HepG2 (cell line): ENCODE measurements around the gene C1orf116. TPM values are rescaled to one million over a fixed set of nuclear protein-coding genes. Genes with fewer than 3 reads are reported as not detected.
A peak's percentile ranks its signal among the peaks of the same experiment; 100 is the strongest.

Source experiments
- ARNT ChIP-seq: fragments of 450-650 bp; IDR thresholded peaks from 2 replicates; pipeline ENCODE4 v1.6.1; 2017
- ARNTL ChIP-seq: sonication (generic); formaldehyde crosslinking; IDR thresholded peaks from 2 replicates; pipeline ENCODE4 v1.4.0; 2020; ENCODE audit warnings: mild to moderate bottlenecking, missing genetic modification reagents
- ATF3 ChIP-seq: sonication (generic); formaldehyde crosslinking; IDR thresholded peaks from 2 replicates; pipeline ENCODE4 v1.4.0; 2020; ENCODE audit warnings: missing genetic modification reagents
- BRCA1 ChIP-seq: sonication (generic); formaldehyde crosslinking; IDR thresholded peaks from 2 replicates; pipeline ENCODE4 v1.4.0; 2020; ENCODE audit warnings: missing genetic modification reagents
- CREM ChIP-seq, 2 experiments: sonication (generic) in 1 of 2; formaldehyde crosslinking in 1 of 2; IDR thresholded peaks; 2 replicates each; pipeline versions ENCODE4 v1.4.0 to v1.6.1; 2016 to 2020; ENCODE audit warnings: antibody characterized with exemption in 1 of 2, mild to moderate bottlenecking in 1 of 2, missing genetic modification reagents in 1 of 2
- HCFC1 ChIP-seq: fragments of 150-350 bp; IDR thresholded peaks from 2 replicates; pipeline ENCODE4 v1.6.1; 2014; ENCODE audit warnings: low read depth, low read length
- HOXA5 ChIP-seq: sonication (generic); formaldehyde crosslinking; IDR thresholded peaks from 2 replicates; pipeline ENCODE4 v1.4.0; 2020; ENCODE audit warnings: missing genetic modification reagents
- MED1 ChIP-seq: sonication (generic); formaldehyde crosslinking; IDR thresholded peaks from 2 replicates; pipeline ENCODE4 v1.4.0; 2020; ENCODE audit warnings: missing genetic modification reagents
- MLLT10 ChIP-seq: sonication (generic); formaldehyde crosslinking; IDR thresholded peaks from 2 replicates; pipeline ENCODE4 v1.4.0; 2020; ENCODE audit warnings: missing genetic modification reagents
- MNT ChIP-seq: fragments of 450-650 bp; IDR thresholded peaks from 2 replicates; pipeline ENCODE4 v1.6.1; 2016
- NCOA1 ChIP-seq: sonication (generic); formaldehyde crosslinking; IDR thresholded peaks from 2 replicates; pipeline ENCODE4 v1.9.0; 2021; ENCODE audit warnings: missing genetic modification reagents
- NFKB2 ChIP-seq: sonication (generic); formaldehyde crosslinking; IDR thresholded peaks from 2 replicates; pipeline ENCODE4 v1.4.0; 2020; ENCODE audit warnings: missing genetic modification reagents, borderline replicate concordance
- NR2F6 ChIP-seq, 2 experiments: IDR thresholded peaks; 2 replicates each; pipeline ENCODE4 v1.6.1; 2016; ENCODE audit warnings: antibody characterized with exemption in 1 of 2, mild to moderate bottlenecking in 1 of 2
- SMAD3 ChIP-seq: sonication (generic); formaldehyde crosslinking; IDR thresholded peaks from 2 replicates; pipeline ENCODE4 v1.4.0; 2020; ENCODE audit warnings: missing genetic modification reagents
- SMAD9 ChIP-seq: sonication (generic); formaldehyde crosslinking; IDR thresholded peaks from 2 replicates; pipeline ENCODE4 v1.5.1; 2020; ENCODE audit warnings: mild to moderate bottlenecking, missing genetic modification reagents
- SRSF4 ChIP-seq: fragments of 200-400 bp; formaldehyde crosslinking; IDR thresholded peaks from one replicate; pipeline ENCODE4 v1.6.1; 2018; ENCODE audit warnings: mild to moderate bottlenecking, low read depth, low read length, moderate library complexity; ENCODE audit not compliant: poor library complexity, severe bottlenecking
- TIGD3 ChIP-seq: sonication (generic); formaldehyde crosslinking; IDR thresholded peaks from 2 replicates; pipeline ENCODE4 v1.5.1; 2020; ENCODE audit warnings: mild to moderate bottlenecking, missing genetic modification reagents, borderline replicate concordance
- TRIM24 ChIP-seq: sonication (generic); formaldehyde crosslinking; IDR thresholded peaks from 2 replicates; pipeline ENCODE4 v1.8.0; 2022; ENCODE audit warnings: mild to moderate bottlenecking, missing genetic modification reagents
- ZBTB44 ChIP-seq: sonication (generic); formaldehyde crosslinking; IDR thresholded peaks from 2 replicates; pipeline ENCODE4 v1.4.0; 2020; ENCODE audit warnings: missing genetic modification reagents
- ZBTB46 ChIP-seq: sonication (generic); formaldehyde crosslinking; IDR thresholded peaks from 2 replicates; pipeline ENCODE4 v1.4.0; 2020; ENCODE audit warnings: mild to moderate bottlenecking, missing genetic modification reagents, borderline replicate concordance
- ZBTB7B ChIP-seq: sonication (generic); formaldehyde crosslinking; IDR thresholded peaks from 2 replicates; pipeline ENCODE4 v1.4.0; 2020; ENCODE audit warnings: missing genetic modification reagents
- ZNF17 ChIP-seq: sonication (generic); formaldehyde crosslinking; IDR thresholded peaks from 2 replicates; pipeline ENCODE4 v1.5.0; 2020; ENCODE audit warnings: mild to moderate bottlenecking, missing genetic modification reagents
- ZNF577 ChIP-seq: sonication (generic); formaldehyde crosslinking; IDR thresholded peaks from 2 replicates; pipeline ENCODE4 v1.4.0; 2020; ENCODE audit warnings: mild to moderate bottlenecking, low read depth, missing genetic modification reagents, borderline replicate concordance
- ZNF614 ChIP-seq: IDR thresholded peaks from 2 replicates; pipeline ENCODE4 v1.6.1; 2018; ENCODE audit warnings: missing biosample characterization, missing genetic modification reagents, inconsistent platforms, borderline replicate concordance
- polyA plus RNA-seq, 8 experiments: library from polyadenylated mRNA; depleted of rRNA in 3 of 8; stranded (reverse) in 7 of 8; unstranded in 1 of 8; fragments of >200 nt; fragmentation: Illumina TruSeq in 4 of 8; extraction: Trizol in 4 of 8; gene quantifications; 2 replicates each; pipeline versions ENCODE4 v1.2.1 to v1.2.3, GENCODE V29; 2011 to 2016; ENCODE audit warnings: low read depth in 4 of 8, missing spikeins in 1 of 8, mixed read lengths in 1 of 8; ENCODE audit not compliant: insufficient read depth in 1 of 8
- total RNA-seq, 5 experiments: library from RNA; depleted of rRNA; stranded (reverse); fragments of >200 nt; fragmentation: Illumina TruSeq; extraction: Trizol; gene quantifications; 2 replicates each; pipeline ENCODE4 v1.2.3, GENCODE V29; 2016; ENCODE audit warnings: low read depth in 1 of 5

The C1orf116 gene
- total and polyA plus RNA-seq, 2 of the 13 experiments (the other 11 are each of a cell fraction or from before 2014, with no cell fraction given), result 0.51 to 0.95 TPM

- TF ChIP-seq NFKB2 (no peak), ZNF614 (peak; percentile 82), SMAD9 (CRISPR knock-in tag) (no peak), ZNF17 (CRISPR knock-in tag) (no peak), ZNF577 (no peak), ZBTB46 (CRISPR knock-in tag) (no peak), NR2F6 (IDR thresholded peaks at IDR 0.05) (no peak), NR2F6 (CRISPR knock-in tag; IDR thresholded peaks at IDR 0.05) (peak; percentile 66), BRCA1 (no peak), ARNT (no peak), HCFC1 (no peak), NCOA1 (CRISPR knock-in tag) (no peak), ZBTB7B (peak; percentile 39; the same call in 1 of the 2 replicates), MNT (no peak), ARNTL (CRISPR knock-in tag) (no peak), TIGD3 (no peak), MLLT10 (CRISPR knock-in tag) (no peak), ZBTB44 (CRISPR knock-in tag) (no peak), SRSF4 (no peak), HOXA5 (CRISPR knock-in tag) (no peak), SMAD3 (CRISPR knock-in tag) (0 out of 2 replicates have a peak, but pooled peaks have one; percentile 33), CREM (IDR thresholded peaks at IDR 0.05) (peak; percentile 35; the same call in 1 of the 2 replicates), CREM (CRISPR knock-in tag; IDR thresholded peaks at IDR 0.05) (no peak), TRIM24 (CRISPR knock-in tag) (no peak), MED1 (CRISPR knock-in tag) (peak; percentile 66), ATF3 (no peak)
Observed at GRCh38 chr1:207009182-207009850, 23.2 kb downstream of the C1orf116 start (continued).
